ENCODE results near the gene LRRC58.

The LRRC58 gene

DNA sequence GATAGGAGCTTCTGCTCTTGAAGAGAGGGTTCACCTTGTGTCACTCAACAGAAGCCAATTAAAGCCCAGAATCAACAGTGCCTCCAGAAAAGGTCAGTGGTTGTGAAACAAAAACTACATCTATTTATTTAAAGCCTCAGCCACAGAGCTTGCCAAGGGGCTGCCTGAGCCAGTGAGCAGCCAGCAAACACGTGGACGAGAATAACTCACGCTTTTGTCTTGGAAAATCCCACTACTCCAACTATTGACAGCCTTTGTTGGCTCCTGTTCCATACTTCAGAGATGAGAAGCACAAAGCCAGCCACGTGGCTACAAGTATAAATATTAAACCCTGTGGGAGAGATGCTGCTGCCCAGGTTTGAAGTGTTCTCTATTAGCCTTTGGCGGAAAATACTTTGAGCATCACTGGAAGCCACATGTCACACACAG lies 74.4 kb downstream of the LRRC58 start:
- no peak for DNase-seq
